ENCODE measurements around the gene GANAB. TPM values are rescaled to one million over a fixed set of nuclear protein-coding genes. Genes with fewer than 3 reads are reported as not detected.
A peak's percentile ranks its signal among the peaks of the same experiment; 100 is the strongest.

GANAB gene
- total RNA-seq, 4 donors from 2014 or later, result 158 to 297 (median 201) TPM

- no peak for DNase-seq
- intact Hi-C loops (cut with DNase I), result no loop called here
- no peaks in the 10 kb centered on the region for H3K27me3 ChIP-seq
- no peak overlapping the region for H3K4me3 ChIP-seq (replicated peaks in 1 of 3)
- H3K36me3 ChIP-seq, result peaks cover 27 to 37% of the 10 kb centered on the region in 2 donors
- no peak overlapping the region for H3K27ac ChIP-seq
- TF ChIP-seq CTCF (IDR thresholded peaks at IDR 0.05) (no peak), POLR2A (IDR thresholded peaks at IDR 0.05) (no peak)
- WGBS, 2 donors, result 94% methylated on average over 16 to 18 of the region's 18 CpGs
- no peaks in the 10 kb centered on the region for H3K9me3 ChIP-seq
- H3K4me1 ChIP-seq, result peaks cover 0 to 4% of the 10 kb centered on the region in 2 donors
Observed at GRCh38 chr11:62580959-62581715, 65.3 kb downstream of the GANAB start.

- intact Hi-C loops (cut with DNase I), result no loop called here
- 91 to 93% methylated on average over 2 of the region's 2 CpGs for WGBS, 2 donors
- Histone ChIP-seq H3K27ac (no peak overlapping the region), H3K4me3 (replicated peaks in 1 of 3) (no peak overlapping the region), H3K4me1 (peaks cover 5 to 19% of the 10 kb centered on the region in 2 donors), H3K9me3 (no peaks in the 10 kb centered on the region), H3K36me3 (peaks cover 24 to 29% of the 10 kb centered on the region in 2 donors), H3K27me3 (no peaks in the 10 kb centered on the region)
- DNase-seq, result no peak
- TF ChIP-seq POLR2A (IDR thresholded peaks at IDR 0.05) (no peak), CTCF (IDR thresholded peaks at IDR 0.05) (no peak)
Observed at GRCh38 chr11:62579252-62579651, 67.2 kb downstream of the GANAB start.

GRCh38 chr11:62578541-62578940 lies 67.9 kb downstream of the GANAB start:
- WGBS, 2 donors, result 96 to 97% methylated on average over 11 of the region's 11 CpGs
- TF ChIP-seq POLR2A (IDR thresholded peaks at IDR 0.05) (no peak), CTCF (IDR thresholded peaks at IDR 0.05) (no peak)
- no peak for DNase-seq
- H3K27me3 ChIP-seq, result no peaks in the 10 kb centered on the region
- intact Hi-C loops (cut with DNase I), result no loop called here
- peaks cover 24 to 29% of the 10 kb centered on the region in 2 donors for H3K36me3 ChIP-seq
- H3K4me1 ChIP-seq, result peaks cover 5 to 19% of the 10 kb centered on the region in 2 donors
- H3K4me3 ChIP-seq (replicated peaks in 1 of 3), result no peak overlapping the region
- no peaks in the 10 kb centered on the region for H3K9me3 ChIP-seq
- H3K27ac ChIP-seq, result peak overlapping the region in 1 of 3 donors; percentile 73

GRCh38 chr11:62577046-62577714 lies 69.2 kb downstream of the GANAB start:
- DNase-seq, result no peak

More at GRCh38 chr11:62577046-62577714, 69.2 kb downstream of the GANAB start:
- H3K4me3 ChIP-seq (replicated peaks in 1 of 3), result no peak overlapping the region
- H3K27ac ChIP-seq, result peak overlapping the region; percentile 31 to 100 (median 94)
- no peak for TF ChIP-seq CTCF (IDR thresholded peaks at IDR 0.05)
- TF ChIP-seq POLR2A (IDR thresholded peaks at IDR 0.05), result no peak
- H3K9me3 ChIP-seq, result no peaks in the 10 kb centered on the region
- intact Hi-C loops (cut with DNase I), result no loop called here
- peaks cover 11 to 25% of the 10 kb centered on the region in 2 donors for H3K4me1 ChIP-seq
- 65 to 87% methylated on average over 6 to 10 of the region's 12 CpGs for WGBS, 2 donors
- peaks cover 24 to 29% of the 10 kb centered on the region in 2 donors for H3K36me3 ChIP-seq
- no peaks in the 10 kb centered on the region for H3K27me3 ChIP-seq

Measured in thyroid gland (tissue), 4 donors.